WTC11 (cell line): ENCODE results near the gene KCNK3.

Experiments
- CREM ChIP-seq: sonication (generic); formaldehyde crosslinking; IDR thresholded peaks from 2 replicates; pipeline ENCODE4 v1.8.1; 2022; ENCODE audit warnings: mild to moderate bottlenecking, missing genetic modification reagents, moderate library complexity
- JAZF1 ChIP-seq: fragments of 250-450 bp; sonication (Bioruptor Pico); IDR thresholded peaks from 2 replicates; pipeline ENCODE4 v1.9.0; 2021; ENCODE audit warnings: moderate library complexity, mild to moderate bottlenecking, inconsistent platforms
- USF1 ChIP-seq: sonication (generic); formaldehyde crosslinking; IDR thresholded peaks from 2 replicates; pipeline ENCODE4 v1.8.0; 2022; ENCODE audit warnings: mild to moderate bottlenecking, missing genetic modification reagents
- ZBTB21 ChIP-seq: sonication (generic); formaldehyde crosslinking; IDR thresholded peaks from 2 replicates; pipeline ENCODE4 v1.8.1; 2023; ENCODE audit warnings: mild to moderate bottlenecking, missing genetic modification reagents, borderline replicate concordance
- ZNF121 ChIP-seq: sonication (generic); formaldehyde crosslinking; IDR thresholded peaks from 2 replicates; pipeline ENCODE4 v1.8.0; 2023; ENCODE audit warnings: missing genetic modification reagents
- ZNF219 ChIP-seq: sonication (generic); formaldehyde crosslinking; IDR thresholded peaks from 2 replicates; pipeline ENCODE4 v1.8.0; 2023; ENCODE audit warnings: missing genetic modification reagents, mild to moderate bottlenecking, borderline replicate concordance
- ZNF396 ChIP-seq: fragments of 250-450 bp; sonication (Bioruptor Pico); IDR thresholded peaks from 2 replicates; pipeline ENCODE4 v1.8.0; 2021; ENCODE audit warnings: mild to moderate bottlenecking, moderate library complexity, borderline replicate concordance
- ZNF423 ChIP-seq: fragments of 250-450 bp; sonication (Bioruptor Pico); IDR thresholded peaks from 2 replicates; pipeline ENCODE4 v2.1.2; 2022; ENCODE audit warnings: mild to moderate bottlenecking, moderate library complexity
- TF ChIP-seq, protein P1 (sequence below): sonication (generic); formaldehyde crosslinking; IDR thresholded peaks from 2 replicates; pipeline ENCODE4 v1.8.1; 2023; ENCODE audit warnings: mild to moderate bottlenecking, missing genetic modification reagents, moderate library complexity
- TF ChIP-seq, protein P2 (sequence below): fragments of 200-600 bp; IDR thresholded peaks from 2 replicates; pipeline ENCODE4 v1.8.0; 2022; ENCODE audit warnings: antibody characterized with exemption
- TF ChIP-seq, protein P3 (sequence below): sonication (generic); formaldehyde crosslinking; conservative IDR thresholded peaks from 2 replicates; pipeline ENCODE4 v1.8.1; 2022; ENCODE audit warnings: mild to moderate bottlenecking, missing genetic modification reagents
- TF ChIP-seq, protein P4 (sequence below): sonication (generic); formaldehyde crosslinking; IDR thresholded peaks from 2 replicates; pipeline ENCODE4 v1.8.1; 2022; ENCODE audit warnings: low read depth, missing genetic modification reagents, borderline replicate concordance
- TF ChIP-seq, protein P5 (sequence below): sonication (generic); formaldehyde crosslinking; IDR thresholded peaks from 2 replicates; pipeline ENCODE4 v1.8.1; 2023; ENCODE audit warnings: mild to moderate bottlenecking, moderate library complexity, missing genetic modification reagents
- TF ChIP-seq, protein P6 (sequence below): sonication (generic); formaldehyde crosslinking; IDR thresholded peaks from 2 replicates; pipeline ENCODE4 v1.8.1; 2022; ENCODE audit warnings: mild to moderate bottlenecking, moderate library complexity, missing genetic modification reagents

GRCh38 chr2:26706093-26706492 is 13.6 kb downstream of the KCNK3 start:
- TF ChIP-seq ZNF423 (CRISPR knock-in tag) (peak; percentile 80), ZNF396 (CRISPR knock-in tag) (no peak), USF1 (CRISPR knock-in tag) (no peak), ZNF219 (CRISPR knock-in tag) (no peak), JAZF1 (CRISPR knock-in tag) (no peak), ZNF121 (CRISPR knock-in tag) (no peak), ZBTB21 (CRISPR knock-in tag) (no peak), CREM (CRISPR knock-in tag) (no peak)
- TF ChIP-seq, protein P1, sequence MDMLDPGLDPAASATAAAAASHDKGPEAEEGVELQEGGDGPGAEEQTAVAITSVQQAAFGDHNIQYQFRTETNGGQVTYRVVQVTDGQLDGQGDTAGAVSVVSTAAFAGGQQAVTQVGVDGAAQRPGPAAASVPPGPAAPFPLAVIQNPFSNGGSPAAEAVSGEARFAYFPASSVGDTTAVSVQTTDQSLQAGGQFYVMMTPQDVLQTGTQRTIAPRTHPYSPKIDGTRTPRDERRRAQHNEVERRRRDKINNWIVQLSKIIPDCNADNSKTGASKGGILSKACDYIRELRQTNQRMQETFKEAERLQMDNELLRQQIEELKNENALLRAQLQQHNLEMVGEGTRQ (CRISPR knock-in tag): no peak
- TF ChIP-seq, protein P2, sequence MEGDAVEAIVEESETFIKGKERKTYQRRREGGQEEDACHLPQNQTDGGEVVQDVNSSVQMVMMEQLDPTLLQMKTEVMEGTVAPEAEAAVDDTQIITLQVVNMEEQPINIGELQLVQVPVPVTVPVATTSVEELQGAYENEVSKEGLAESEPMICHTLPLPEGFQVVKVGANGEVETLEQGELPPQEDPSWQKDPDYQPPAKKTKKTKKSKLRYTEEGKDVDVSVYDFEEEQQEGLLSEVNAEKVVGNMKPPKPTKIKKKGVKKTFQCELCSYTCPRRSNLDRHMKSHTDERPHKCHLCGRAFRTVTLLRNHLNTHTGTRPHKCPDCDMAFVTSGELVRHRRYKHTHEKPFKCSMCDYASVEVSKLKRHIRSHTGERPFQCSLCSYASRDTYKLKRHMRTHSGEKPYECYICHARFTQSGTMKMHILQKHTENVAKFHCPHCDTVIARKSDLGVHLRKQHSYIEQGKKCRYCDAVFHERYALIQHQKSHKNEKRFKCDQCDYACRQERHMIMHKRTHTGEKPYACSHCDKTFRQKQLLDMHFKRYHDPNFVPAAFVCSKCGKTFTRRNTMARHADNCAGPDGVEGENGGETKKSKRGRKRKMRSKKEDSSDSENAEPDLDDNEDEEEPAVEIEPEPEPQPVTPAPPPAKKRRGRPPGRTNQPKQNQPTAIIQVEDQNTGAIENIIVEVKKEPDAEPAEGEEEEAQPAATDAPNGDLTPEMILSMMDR: no peak
- TF ChIP-seq, protein P3, sequence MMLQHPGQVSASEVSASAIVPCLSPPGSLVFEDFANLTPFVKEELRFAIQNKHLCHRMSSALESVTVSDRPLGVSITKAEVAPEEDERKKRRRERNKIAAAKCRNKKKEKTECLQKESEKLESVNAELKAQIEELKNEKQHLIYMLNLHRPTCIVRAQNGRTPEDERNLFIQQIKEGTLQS (CRISPR knock-in tag): no peak
- TF ChIP-seq, protein P4, sequence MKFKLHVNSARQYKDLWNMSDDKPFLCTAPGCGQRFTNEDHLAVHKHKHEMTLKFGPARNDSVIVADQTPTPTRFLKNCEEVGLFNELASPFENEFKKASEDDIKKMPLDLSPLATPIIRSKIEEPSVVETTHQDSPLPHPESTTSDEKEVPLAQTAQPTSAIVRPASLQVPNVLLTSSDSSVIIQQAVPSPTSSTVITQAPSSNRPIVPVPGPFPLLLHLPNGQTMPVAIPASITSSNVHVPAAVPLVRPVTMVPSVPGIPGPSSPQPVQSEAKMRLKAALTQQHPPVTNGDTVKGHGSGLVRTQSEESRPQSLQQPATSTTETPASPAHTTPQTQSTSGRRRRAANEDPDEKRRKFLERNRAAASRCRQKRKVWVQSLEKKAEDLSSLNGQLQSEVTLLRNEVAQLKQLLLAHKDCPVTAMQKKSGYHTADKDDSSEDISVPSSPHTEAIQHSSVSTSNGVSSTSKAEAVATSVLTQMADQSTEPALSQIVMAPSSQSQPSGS (CRISPR knock-in tag): no peak
- TF ChIP-seq, protein P5, sequence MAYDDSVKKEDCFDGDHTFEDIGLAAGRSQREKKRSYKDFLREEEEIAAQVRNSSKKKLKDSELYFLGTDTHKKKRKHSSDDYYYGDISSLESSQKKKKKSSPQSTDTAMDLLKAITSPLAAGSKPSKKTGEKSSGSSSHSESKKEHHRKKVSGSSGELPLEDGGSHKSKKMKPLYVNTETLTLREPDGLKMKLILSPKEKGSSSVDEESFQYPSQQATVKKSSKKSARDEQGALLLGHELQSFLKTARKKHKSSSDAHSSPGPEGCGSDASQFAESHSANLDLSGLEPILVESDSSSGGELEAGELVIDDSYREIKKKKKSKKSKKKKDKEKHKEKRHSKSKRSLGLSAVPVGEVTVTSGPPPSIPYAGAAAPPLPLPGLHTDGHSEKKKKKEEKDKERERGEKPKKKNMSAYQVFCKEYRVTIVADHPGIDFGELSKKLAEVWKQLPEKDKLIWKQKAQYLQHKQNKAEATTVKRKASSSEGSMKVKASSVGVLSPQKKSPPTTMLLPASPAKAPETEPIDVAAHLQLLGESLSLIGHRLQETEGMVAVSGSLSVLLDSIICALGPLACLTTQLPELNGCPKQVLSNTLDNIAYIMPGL: no peak
- TF ChIP-seq, protein P6, sequence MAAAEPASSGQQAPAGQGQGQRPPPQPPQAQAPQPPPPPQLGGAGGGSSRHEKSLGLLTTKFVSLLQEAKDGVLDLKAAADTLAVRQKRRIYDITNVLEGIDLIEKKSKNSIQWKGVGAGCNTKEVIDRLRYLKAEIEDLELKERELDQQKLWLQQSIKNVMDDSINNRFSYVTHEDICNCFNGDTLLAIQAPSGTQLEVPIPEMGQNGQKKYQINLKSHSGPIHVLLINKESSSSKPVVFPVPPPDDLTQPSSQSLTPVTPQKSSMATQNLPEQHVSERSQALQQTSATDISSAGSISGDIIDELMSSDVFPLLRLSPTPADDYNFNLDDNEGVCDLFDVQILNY (CRISPR knock-in tag): no peak
